GM23338 (cell line): ENCODE data around the gene MTHFD1L. TPM values are rescaled to one million over a fixed set of nuclear protein-coding genes. Genes with fewer than 3 reads are reported as not detected.

ENCODE experiments used
- ATAC-seq: fragments of 200-7000 bp; cut with Tn5 transposase; 3 replicates; pipeline ENCODE4 v1.9.1; 2020
- DNase-seq: peaks from one replicate; pipeline ENCODE4 v3.0.0-alpha.2; 2015; ENCODE audit warnings: low spot score
- H2AFZ ChIP-seq: fragments of 200-600 bp; sonication (generic); 2 replicates; pipeline ENCODE4 v1.8.0; 2016; ENCODE audit warnings: antibody characterized with exemption, mild to moderate bottlenecking, moderate library complexity
- H3F3A ChIP-seq: fragments of 200-600 bp; sonication (generic); replicated peaks from 2 replicates; pipeline ENCODE4 v1.8.0; 2017; ENCODE audit warnings: antibody characterized with exemption, mixed run types, low read depth
- H3K27ac ChIP-seq: fragments of 200-600 bp; sonication (generic); 2 replicates; pipeline ENCODE4 v1.6.1; 2016; ENCODE audit warnings: low read depth
- H3K27me3 ChIP-seq: fragments of 200-600 bp; sonication (generic); 2 replicates; pipeline ENCODE4 v1.8.0; 2016; ENCODE audit warnings: mild to moderate bottlenecking, mixed run types, moderate library complexity; ENCODE audit not compliant: insufficient read depth
- H3K36me3 ChIP-seq: fragments of 200-600 bp; sonication (generic); 2 replicates; pipeline ENCODE4 v1.8.0; 2016; ENCODE audit warnings: mild to moderate bottlenecking; ENCODE audit not compliant: insufficient read depth
- H3K4me1 ChIP-seq: fragments of 200-600 bp; sonication (generic); 2 replicates; pipeline ENCODE4 v1.8.0; 2016; ENCODE audit warnings: mild to moderate bottlenecking, moderate library complexity; ENCODE audit not compliant: insufficient read depth
- H3K4me2 ChIP-seq: fragments of 200-600 bp; sonication (generic); 2 replicates; pipeline ENCODE4 v1.7.1; 2017; ENCODE audit warnings: mixed run types
- H3K4me3 ChIP-seq: fragments of 200-600 bp; sonication (generic); 2 replicates; pipeline ENCODE4 v1.6.1; 2016; ENCODE audit warnings: mixed run types
- H3K79me2 ChIP-seq: fragments of 200-600 bp; sonication (generic); replicated peaks from 2 replicates; pipeline ENCODE4 v1.8.0; 2017; ENCODE audit warnings: mild to moderate bottlenecking; ENCODE audit not compliant: insufficient read depth
- H3K9me2 ChIP-seq: fragments of 200-600 bp; sonication (generic); 2 replicates; pipeline ENCODE4 v1.8.0; 2017; ENCODE audit not compliant: insufficient read depth
- H4K20me1 ChIP-seq: fragments of 200-600 bp; sonication (generic); replicated peaks from 2 replicates; pipeline ENCODE4 v1.8.0; 2017; ENCODE audit warnings: mild to moderate bottlenecking; ENCODE audit not compliant: insufficient read depth
- H3K27ac Mint-ChIP-seq: 2 replicates; pipeline ENCODE4 v1.8.0; 2020; ENCODE audit warnings: inconsistent platforms, mild to moderate bottlenecking, moderate library complexity, mixed read lengths
- H3K27me3 Mint-ChIP-seq: 3 replicates; pipeline ENCODE4 v1.8.0; 2022; ENCODE audit warnings: low read depth, mild to moderate bottlenecking, moderate library complexity, mixed read lengths, inconsistent platforms; ENCODE audit not compliant: insufficient read depth, poor library complexity
- H3K36me3 Mint-ChIP-seq: 3 replicates; pipeline ENCODE4 v1.8.0; 2021; ENCODE audit warnings: low read depth, mild to moderate bottlenecking, inconsistent platforms, moderate library complexity, mixed read lengths
- H3K4me1 Mint-ChIP-seq: 3 replicates; pipeline ENCODE4 v1.8.0; 2020; ENCODE audit warnings: mild to moderate bottlenecking, inconsistent platforms, mixed read lengths
- H3K4me3 Mint-ChIP-seq: 3 replicates; pipeline ENCODE4 v1.8.0; 2021; ENCODE audit warnings: moderate library complexity, mild to moderate bottlenecking, inconsistent platforms, mixed read lengths
- H3K9me3 Mint-ChIP-seq: 3 replicates; pipeline ENCODE4 v1.8.0; 2020; ENCODE audit warnings: moderate library complexity, mild to moderate bottlenecking, inconsistent platforms, mixed read lengths
- CTCF ChIP-seq, 2 experiments: fragments of 200-600 bp in 1 of 2; sonication (generic) in 1 of 2; conservative IDR thresholded peaks; 2 replicates each; pipeline versions ENCODE4 v1.5.1 to v1.6.1; 2016 to 2017; ENCODE audit warnings: antibody characterized with exemption in 2 of 2, low read depth in 2 of 2, mild to moderate bottlenecking in 2 of 2, moderate library complexity in 1 of 2
- ETS1 ChIP-seq: IDR thresholded peaks from 2 replicates; pipeline ENCODE4 v1.6.1; 2016; ENCODE audit warnings: antibody characterized with exemption
- JUNB ChIP-seq: IDR thresholded peaks from one replicate; pipeline ENCODE4 v1.6.1; 2016; ENCODE audit warnings: antibody characterized with exemption; ENCODE audit not compliant: unreplicated experiment
- STAT1 ChIP-seq: IDR thresholded peaks from one replicate; pipeline ENCODE4 v1.6.1; 2016; ENCODE audit warnings: antibody characterized with exemption; ENCODE audit not compliant: unreplicated experiment
- ZNF114 ChIP-seq: fragments of 250-450 bp; sonication (Bioruptor Pico); IDR thresholded peaks from 2 replicates; pipeline ENCODE4 v1.5.0; 2020; ENCODE audit warnings: mild to moderate bottlenecking, moderate library complexity
- ZNF462 ChIP-seq: fragments of 250-450 bp; sonication (Bioruptor Pico); IDR thresholded peaks from 2 replicates; pipeline ENCODE4 v1.5.0; 2020; ENCODE audit warnings: mild to moderate bottlenecking, moderate library complexity
- polyA plus RNA-seq: library from polyadenylated mRNA; unstranded; fragments of >200 nt; fragmentation: Nextera tagmentation; extraction: Ambion mirVana; gene quantifications from 2 replicates; pipeline ENCODE4 v1.2.1, GENCODE V29; 2016
- total RNA-seq: library from RNA; depleted of rRNA; stranded (reverse); fragments of >200 nt; shearing (Covaris generic); gene quantifications from 2 replicates; pipeline ENCODE4 v1.2.3, GENCODE V29; 2014

Gene MTHFD1L
- total and polyA plus RNA-seq, 2 experiments from 2014 or later, result 53.2 to 66.8 TPM

GRCh38 chr6:151088599-151088935 is 223.1 kb downstream of the MTHFD1L start (continued):
- no peak for TF ChIP-seq ZNF462 (CRISPR knock-in tag)
- TF ChIP-seq ETS1, result no peak
- TF ChIP-seq ZNF114 (CRISPR knock-in tag), result no peak
- TF ChIP-seq CTCF (conservative IDR thresholded peaks at IDR 0.05; ENCODE audit: low read depth in 2 of 2), result no peak
- no peak for TF ChIP-seq STAT1
- TF ChIP-seq JUNB, result no peak

- Histone ChIP-seq H3K9me2 (no peaks in the 10 kb centered on the region), H3K27ac (peak overlapping the region; percentile 45; the same call in 1 of the 2 replicates), H3K4me3 (no peak overlapping the region), H3K4me2 (no peak overlapping the region), H3K4me1 (peaks cover 22% of the 10 kb centered on the region), H2AFZ (no peak overlapping the region), H3K79me2 (no peaks in the 10 kb centered on the region), H3F3A (0 out of 2 replicates have a peak, but pooled peaks cover 6% of the 10 kb centered on the region), H3K27me3 (no peaks in the 10 kb centered on the region), H3K36me3 (0 out of 2 replicates have a peak, but pooled peaks cover 4% of the 10 kb centered on the region), H4K20me1 (no peaks in the 10 kb centered on the region)
- Mint-ChIP-seq H3K4me1 (peaks cover 38% of the 10 kb centered on the region), H3K36me3 (peaks cover 39% of the 10 kb centered on the region), H3K27me3 (peaks cover 12% of the 10 kb centered on the region), H3K9me3 (no peaks in the 10 kb centered on the region; the same call in 1 of the 3 replicates), H3K4me3 (no peak overlapping the region), H3K27ac (peak overlapping the region; percentile 60; the same call in 1 of the 2 replicates)
- ATAC-seq (no peak), DNase-seq (no peak)
- no peak for TF ChIP-seq ZNF462 (CRISPR knock-in tag)
Measured at GRCh38 chr6:151088963-151089362, 223.5 kb downstream of the MTHFD1L start.
